ENCODE data around the gene UTY. TPM values are rescaled to one million over a fixed set of nuclear protein-coding genes. Genes with fewer than 3 reads are reported as not detected.

Gene UTY
- total and polyA plus RNA-seq, 2 of the 13 experiments (the other 11 are each of a cell fraction or from before 2014, with no cell fraction given): not detected

GRCh38 chrY:13432293-13433025 lies 47.4 kb downstream of the UTY start (continued):
- no peak for TF ChIP-seq AKNA (CRISPR knock-in tag; IDR thresholded peaks at IDR 0.05; ENCODE audit: borderline replicate concordance)

- no peak for DNase-seq (ENCODE audit: low spot score)
- H3K36me3 ChIP-seq (replicated peaks in 1 of 2; ENCODE audit: control insufficient read depth in 1 of 2, insufficient read depth in 2 of 2, low read length in 2 of 2): no peaks in the 10 kb centered on the region
- no peak overlapping the region for H3K4me3 ChIP-seq (replicated peaks in 1 of 3; ENCODE audit: insufficient read depth in 1 of 3, low read depth in 2 of 3, low read length in 3 of 3)
- no peak overlapping the region for H2AFZ ChIP-seq (ENCODE audit: low read length)
- POLR2A ChIA-PET: no interaction called here
- H3K79me2 ChIP-seq (ENCODE audit: insufficient read depth, low read length): no peaks in the 10 kb centered on the region
- FAIRE-seq: no peak
- no TSS peak for BruUV-seq (replicated peaks)
- H3K4me1 ChIP-seq (ENCODE audit: insufficient read depth, low read length): no peaks in the 10 kb centered on the region
- CTCF ChIA-PET (ENCODE audit: low intra/inter-chr PET ratio, low total read pairs): no interaction called here
- TF ChIP-seq ZNF558 (CRISPR knock-in tag; IDR thresholded peaks at IDR 0.05; ENCODE audit: borderline replicate concordance) (no peak), CREB1 (IDR thresholded peaks at IDR 0.05) (no peak), CREB1 (CRISPR knock-in tag; IDR thresholded peaks at IDR 0.05) (no peak), STAG1 (CRISPR knock-in tag; IDR thresholded peaks at IDR 0.05) (no peak), ZNF672 (CRISPR knock-in tag; IDR thresholded peaks at IDR 0.05) (no peak), ZNF570 (CRISPR knock-in tag; IDR thresholded peaks at IDR 0.05; ENCODE audit: borderline replicate concordance) (no peak), HIVEP1 (CRISPR knock-in tag; IDR thresholded peaks at IDR 0.05) (no peak), MTF2 (CRISPR knock-in tag; IDR thresholded peaks at IDR 0.05; ENCODE audit: borderline replicate concordance) (no peak), NFRKB (IDR thresholded peaks at IDR 0.05) (no peak), FOXM1 (CRISPR knock-in tag; IDR thresholded peaks at IDR 0.05) (no peak), GLI4 (CRISPR knock-in tag; IDR thresholded peaks at IDR 0.05; ENCODE audit: borderline replicate concordance) (no peak), ZNF615 (CRISPR knock-in tag; IDR thresholded peaks at IDR 0.05; ENCODE audit: borderline replicate concordance) (no peak), ZNF414 (CRISPR knock-in tag; IDR thresholded peaks at IDR 0.05) (no peak), TMF1 (CRISPR knock-in tag; IDR thresholded peaks at IDR 0.05; ENCODE audit: low read depth) (no peak), RELA (CRISPR knock-in tag; IDR thresholded peaks at IDR 0.05) (no peak)
- TF ChIP-seq, protein P1, sequence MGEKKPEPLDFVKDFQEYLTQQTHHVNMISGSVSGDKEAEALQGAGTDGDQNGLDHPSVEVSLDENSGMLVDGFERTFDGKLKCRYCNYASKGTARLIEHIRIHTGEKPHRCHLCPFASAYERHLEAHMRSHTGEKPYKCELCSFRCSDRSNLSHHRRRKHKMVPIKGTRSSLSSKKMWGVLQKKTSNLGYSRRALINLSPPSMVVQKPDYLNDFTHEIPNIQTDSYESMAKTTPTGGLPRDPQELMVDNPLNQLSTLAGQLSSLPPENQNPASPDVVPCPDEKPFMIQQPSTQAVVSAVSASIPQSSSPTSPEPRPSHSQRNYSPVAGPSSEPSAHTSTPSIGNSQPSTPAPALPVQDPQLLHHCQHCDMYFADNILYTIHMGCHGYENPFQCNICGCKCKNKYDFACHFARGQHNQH (CRISPR knock-in tag; IDR thresholded peaks at IDR 0.05): no peak
- no peaks in the 10 kb centered on the region for H3K27me3 ChIP-seq (ENCODE audit: control insufficient read depth in 1 of 2, insufficient read depth in 2 of 2, low read length in 2 of 2)
- ATAC-seq: no peak
- H3K9ac ChIP-seq (ENCODE audit: insufficient read depth, low read depth, low read length): no peak overlapping the region
- intact Hi-C loops (cut with micrococcal nuclease; ENCODE audit: unreplicated experiment): no loop called here
- no peaks in the 10 kb centered on the region for H4K20me1 ChIP-seq (ENCODE audit: insufficient read depth, low read length)
- no peak overlapping the region for H3K4me2 ChIP-seq (ENCODE audit: low read depth, low read length)
- no peak overlapping the region for H3K27ac ChIP-seq (ENCODE audit: extremely low read length, insufficient read depth, low read length)
- no peaks in the 10 kb centered on the region for H3K9me3 ChIP-seq (ENCODE audit: low read length)
- in situ Hi-C loops (cut with HindIII; ENCODE audit: extremely low pct_ligation_motif_present, low pct_unique_long_range_greater_than_20kb): no loop called here
- 0% methylated on average over 3 of the region's 3 CpGs for WGBS (ENCODE audit: low lambda C conversion rate)
Measured at GRCh38 chrY:13429551-13429950, 50.3 kb downstream of the UTY start.

Measured in HepG2 (cell line).